C4-2B (cell line): ENCODE measurements around the gene ABLIM3.

Experiments
- ZFX ChIP-seq: fragments of 450-650 bp; IDR thresholded peaks from 2 replicates; pipeline ENCODE4 v1.6.1; 2017
- TF ChIP-seq, protein P1 (sequence below): fragments of 450-650 bp; conservative IDR thresholded peaks from 2 replicates; pipeline ENCODE4 v1.5.1; 2017; ENCODE audit warnings: mild to moderate bottlenecking

DNA sequence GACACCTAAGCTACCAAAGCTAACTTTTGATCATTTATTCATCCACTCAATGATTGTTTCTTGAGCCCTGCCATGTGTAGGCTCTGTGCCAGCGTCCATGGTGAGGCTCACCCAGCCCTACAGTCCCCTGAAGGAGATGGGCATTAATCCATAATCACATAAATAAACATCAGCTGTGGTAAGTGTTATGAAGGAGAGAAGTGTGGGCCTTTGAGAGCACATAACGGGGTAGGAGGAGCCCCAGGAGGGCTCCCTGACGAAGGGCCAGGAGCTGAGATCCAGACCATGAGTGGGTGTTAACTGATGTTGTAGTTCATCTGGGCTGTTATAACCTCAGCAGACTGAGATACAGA is 76.5 kb downstream of the ABLIM3 start:
- TF ChIP-seq, protein P1, sequence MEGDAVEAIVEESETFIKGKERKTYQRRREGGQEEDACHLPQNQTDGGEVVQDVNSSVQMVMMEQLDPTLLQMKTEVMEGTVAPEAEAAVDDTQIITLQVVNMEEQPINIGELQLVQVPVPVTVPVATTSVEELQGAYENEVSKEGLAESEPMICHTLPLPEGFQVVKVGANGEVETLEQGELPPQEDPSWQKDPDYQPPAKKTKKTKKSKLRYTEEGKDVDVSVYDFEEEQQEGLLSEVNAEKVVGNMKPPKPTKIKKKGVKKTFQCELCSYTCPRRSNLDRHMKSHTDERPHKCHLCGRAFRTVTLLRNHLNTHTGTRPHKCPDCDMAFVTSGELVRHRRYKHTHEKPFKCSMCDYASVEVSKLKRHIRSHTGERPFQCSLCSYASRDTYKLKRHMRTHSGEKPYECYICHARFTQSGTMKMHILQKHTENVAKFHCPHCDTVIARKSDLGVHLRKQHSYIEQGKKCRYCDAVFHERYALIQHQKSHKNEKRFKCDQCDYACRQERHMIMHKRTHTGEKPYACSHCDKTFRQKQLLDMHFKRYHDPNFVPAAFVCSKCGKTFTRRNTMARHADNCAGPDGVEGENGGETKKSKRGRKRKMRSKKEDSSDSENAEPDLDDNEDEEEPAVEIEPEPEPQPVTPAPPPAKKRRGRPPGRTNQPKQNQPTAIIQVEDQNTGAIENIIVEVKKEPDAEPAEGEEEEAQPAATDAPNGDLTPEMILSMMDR: no peak
- TF ChIP-seq ZFX: no peak
